Activated CD8-positive, alpha-beta memory T cell treated with anti-CD3 and anti-CD28 coated beads for 36 hours (primary cell): ENCODE results near the gene KRTCAP2. TPM values are rescaled to one million over a fixed set of nuclear protein-coding genes. Genes with fewer than 3 reads are reported as not detected.

Experiments used
- total RNA-seq, 2 experiments: library from RNA; stranded (reverse); gene quantifications; one replicate each; pipeline ENCODE4 v1.2.3, GENCODE V29; 2021

KRTCAP2 gene
- total RNA-seq, 2 experiments from 2014 or later = 179 to 199 TPM

Other genes with a start within 250 kb of the KRTCAP2 start
- 10 to 100 TPM; 42.6 to 44.1 TPM for gene PMVK, start 236.6 kb downstream of the KRTCAP2 start, total RNA-seq
- 10 to 100 TPM; 11.2 to 11.7 TPM for gene PBXIP1, start 217.2 kb downstream of the KRTCAP2 start, total RNA-seq
- gene PYGO2, start 211.5 kb downstream of the KRTCAP2 start, total RNA-seq = 10 to 100 TPM; 28.7 to 30.1 TPM
- gene SHC1, start 202.6 kb downstream of the KRTCAP2 start, total RNA-seq = 10 to 100 TPM; 31.2 to 36.3 TPM
- 100 to 1,000 TPM; 136 to 137 TPM for gene CKS1B, start 198.6 kb downstream of the KRTCAP2 start, total RNA-seq
- gene FLAD1, start 190.0 kb downstream of the KRTCAP2 start, total RNA-seq = 10 to 100 TPM; 62.8 to 63.2 TPM
- gene LENEP, start 179.7 kb downstream of the KRTCAP2 start, total RNA-seq = under 1 TPM in 1 of 2 experiments, not detected in 1; 0.61 TPM
- 10 to 100 TPM; 33.4 to 34.3 TPM for gene ZBTB7B, start 170.5 kb downstream of the KRTCAP2 start, total RNA-seq
- under 1 TPM in 1 of 2 experiments, not detected in 1; 0.21 TPM for gene DCST2, start 139.5 kb downstream of the KRTCAP2 start, total RNA-seq
- not detected for gene DCST1, start 139.5 kb downstream of the KRTCAP2 start, total RNA-seq
- gene ADAM15, start 122.0 kb downstream of the KRTCAP2 start, total RNA-seq = 10 to 100 TPM; 38.5 to 44.6 TPM
- gene EFNA4, start 109.6 kb downstream of the KRTCAP2 start, total RNA-seq = 1 to 10 TPM; 3.4 to 4.6 TPM
- 1 to 10 TPM; 3.1 to 3.5 TPM for gene EFNA3, start 94.5 kb downstream of the KRTCAP2 start, total RNA-seq
- gene EFNA1, start 45.4 kb downstream of the KRTCAP2 start, total RNA-seq = under 1 TPM in 1 of 2 experiments, not detected in 1; 0.15 TPM
- gene SLC50A1, start 37.5 kb downstream of the KRTCAP2 start, total RNA-seq = 10 to 100 TPM; 54.3 to 56.8 TPM
- 10 to 100 TPM; 31.3 to 32.0 TPM for gene DPM3, start 32.8 kb downstream of the KRTCAP2 start, total RNA-seq
- gene TRIM46, start 545 bp upstream of the KRTCAP2 start, total RNA-seq = 1 to 10 TPM; 7.3 to 7.8 TPM
- 1 to 10 TPM; 7.0 to 8.7 TPM for gene THBS3, start 34.6 kb upstream of the KRTCAP2 start, total RNA-seq
- gene MTX1, start 35.4 kb upstream of the KRTCAP2 start, total RNA-seq = 10 to 100 TPM; 70.4 to 71.1 TPM
- gene ENTREP3, start 82.2 kb upstream of the KRTCAP2 start, total RNA-seq = 10 to 100 TPM; 47.2 to 50.7 TPM
- 100 to 1,000 TPM; 136 to 138 TPM for gene SCAMP3, start 89.1 kb upstream of the KRTCAP2 start, total RNA-seq
- gene CLK2, start 100.2 kb upstream of the KRTCAP2 start, total RNA-seq = 10 to 100 TPM; 79.6 to 82.7 TPM
- gene HCN3, start 104.2 kb upstream of the KRTCAP2 start, total RNA-seq = 1 to 10 TPM; 3.4 to 3.7 TPM
- gene PKLR, start 128.1 kb upstream of the KRTCAP2 start, total RNA-seq = not detected
- 100 to 1,000 TPM; 233 to 253 TPM for gene FDPS, start 135.6 kb upstream of the KRTCAP2 start, total RNA-seq
- 10 to 100 TPM; 27.9 to 30.0 TPM for gene RUSC1, start 147.6 kb upstream of the KRTCAP2 start, total RNA-seq